GM18907 (cell line): ENCODE results near the gene PRKAR1B.

Experiments used
- ATAC-seq: cut with Tn5 transposase; IDR thresholded peaks from one replicate; pipeline ENCODE4 v1.9.1; 2021; ENCODE audit warnings: mild to moderate bottlenecking, moderate library complexity; ENCODE audit not compliant: unreplicated experiment

Gene PRKAR1B

DNA sequence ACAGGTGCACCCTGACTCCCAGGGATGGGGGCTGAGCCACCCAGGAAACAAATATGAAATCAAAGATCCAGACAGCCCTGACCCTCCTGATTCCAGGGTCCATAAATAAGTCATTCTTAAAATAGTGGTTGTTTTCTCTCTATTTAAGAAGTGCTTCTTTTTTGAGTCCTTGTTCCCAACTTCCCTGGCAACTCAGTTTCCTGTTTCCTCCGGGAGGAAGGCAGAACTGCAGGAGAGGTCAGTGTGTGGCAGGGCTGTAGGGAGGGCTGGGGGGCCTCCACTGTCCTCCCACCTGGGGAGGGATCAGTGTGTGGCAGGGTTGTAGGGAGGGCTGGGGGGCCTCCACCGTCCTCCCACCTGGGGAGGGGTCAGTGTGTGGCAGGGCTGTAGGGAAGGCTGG lies 118.7 kb downstream of the PRKAR1B start:
- ATAC-seq: no peak

DNA sequence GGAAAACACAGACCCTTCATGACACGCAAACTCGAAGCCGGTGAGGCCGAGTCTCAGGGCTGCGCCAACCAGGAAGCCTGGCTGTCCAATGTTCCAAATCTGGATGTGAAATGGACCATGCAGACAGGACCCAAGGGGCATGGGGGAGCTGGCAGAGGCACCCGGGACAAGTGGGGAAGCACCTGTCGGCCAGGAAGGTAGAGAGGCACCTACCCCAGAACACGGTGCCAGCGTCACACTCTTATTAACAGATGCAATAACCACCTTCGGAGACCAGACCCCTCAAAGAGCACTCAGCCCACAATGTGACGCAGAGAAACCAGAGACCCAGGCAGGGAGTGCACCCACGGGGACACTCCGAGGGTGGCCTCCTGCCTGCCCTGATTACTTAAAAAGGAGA lies 119.1 kb downstream of the PRKAR1B start:
- no peak for ATAC-seq

DNA sequence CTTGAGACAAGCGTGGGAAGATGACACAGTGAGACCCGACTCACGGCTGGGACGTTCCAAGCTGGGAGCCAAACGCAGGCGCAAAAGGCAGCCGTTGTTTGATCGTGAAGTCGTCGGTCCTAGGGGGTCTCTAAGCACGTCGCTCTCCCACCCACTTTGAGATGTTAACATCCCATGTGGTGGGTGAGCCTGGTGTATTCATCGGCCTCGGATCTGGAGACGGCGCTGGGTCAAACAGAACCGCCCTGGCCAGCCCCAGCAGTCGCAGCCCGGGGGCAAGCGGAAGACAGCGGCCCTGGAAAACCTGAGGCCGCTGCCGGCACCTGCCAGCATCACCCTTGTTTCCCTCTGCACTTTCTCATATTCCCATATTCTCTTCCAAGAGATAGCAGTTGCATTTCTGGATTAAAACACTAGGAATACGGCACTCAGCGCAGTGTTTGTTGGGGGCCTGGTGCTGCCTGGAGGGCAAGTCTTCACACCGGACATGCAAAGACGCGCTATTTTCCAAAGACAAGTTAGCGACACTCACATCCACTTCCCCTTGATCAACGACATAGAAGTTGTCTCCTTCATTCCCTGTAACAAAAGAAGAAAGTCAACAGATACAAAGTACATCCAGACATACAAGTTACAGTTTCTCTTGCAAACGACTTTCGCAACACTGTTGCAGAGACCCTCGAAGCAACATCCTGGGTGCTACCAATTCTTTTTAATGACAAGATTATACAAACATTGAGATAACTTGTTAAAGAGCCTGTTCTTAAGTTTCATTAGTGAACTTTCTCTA lies 121.2 kb downstream of the PRKAR1B start:
- no peak for ATAC-seq

DNA sequence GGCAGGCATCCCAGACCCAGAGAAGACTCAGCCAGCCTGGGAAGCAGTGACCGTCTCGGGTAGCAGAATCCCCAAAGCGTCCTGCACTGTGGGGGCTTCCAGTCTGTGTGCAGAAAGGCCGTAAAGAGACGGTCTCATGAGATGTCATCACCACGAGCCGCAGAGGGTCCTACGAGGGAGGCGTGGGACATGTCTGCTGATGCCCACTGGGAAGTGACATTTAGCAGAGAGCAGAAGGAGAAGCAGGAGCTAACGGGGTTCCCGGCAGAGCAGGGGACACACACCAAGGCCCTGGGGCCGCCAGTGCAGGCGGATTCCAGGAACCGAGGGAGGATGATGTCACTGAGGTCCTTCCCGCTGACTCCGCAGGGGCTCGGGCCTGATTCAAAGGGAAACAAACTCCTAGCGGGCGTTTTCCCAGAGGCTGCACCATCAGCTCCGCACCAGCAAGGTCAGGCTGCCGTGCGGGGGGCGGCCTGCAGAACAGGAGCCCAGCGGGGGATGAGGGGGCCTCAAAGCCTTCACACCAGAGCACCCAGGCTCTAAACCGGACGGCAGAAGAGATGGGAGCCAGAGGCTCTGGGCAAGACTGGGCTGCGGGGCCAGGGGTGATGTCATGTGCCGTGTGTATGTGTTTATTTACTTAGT lies 122.1 kb downstream of the PRKAR1B start:
- ATAC-seq: no peak

DNA sequence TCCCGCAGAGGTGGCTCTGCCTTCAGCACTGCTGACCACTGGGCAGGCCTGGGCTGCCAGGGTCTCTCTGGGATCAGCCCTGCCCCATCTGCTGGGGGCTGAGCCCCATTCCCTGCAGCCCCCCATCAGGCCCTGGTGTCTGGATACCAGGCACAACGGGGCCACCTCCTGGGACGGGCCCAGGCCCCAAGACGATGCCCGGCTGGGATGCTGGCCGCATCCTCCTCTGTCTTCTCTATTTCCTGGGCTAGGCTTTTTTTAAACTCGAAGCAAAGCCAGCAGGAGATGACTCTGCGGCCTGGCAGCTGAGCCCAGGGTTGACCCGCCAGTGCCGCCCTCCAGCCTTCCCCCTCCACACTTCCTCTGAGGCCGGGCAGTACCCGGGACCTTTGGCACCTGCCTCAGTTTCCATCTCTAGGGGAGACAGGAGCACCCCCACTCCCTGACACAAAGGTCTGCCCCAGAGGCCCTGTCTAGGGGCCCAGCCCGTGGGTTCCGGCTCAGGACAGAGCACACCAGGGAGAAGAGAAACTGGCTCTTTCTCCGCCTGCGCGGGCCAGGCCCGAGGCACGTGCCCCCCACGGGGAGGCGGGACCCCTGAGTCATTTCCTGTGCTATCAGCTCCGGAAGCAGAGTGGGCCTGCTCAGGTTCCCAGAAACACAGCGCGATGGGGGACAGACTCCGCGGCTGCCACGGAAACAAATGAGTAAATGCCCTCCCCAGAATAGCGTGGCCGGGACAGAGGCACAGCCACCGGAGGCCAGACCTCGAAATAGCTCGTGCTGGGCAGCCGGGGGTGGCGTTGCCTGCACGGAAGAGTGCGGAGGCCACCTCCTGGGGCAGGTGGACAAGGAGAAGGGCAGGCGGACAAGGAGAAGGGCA lies 122.8 kb downstream of the PRKAR1B start:
- peak; percentile 71 for ATAC-seq

DNA sequence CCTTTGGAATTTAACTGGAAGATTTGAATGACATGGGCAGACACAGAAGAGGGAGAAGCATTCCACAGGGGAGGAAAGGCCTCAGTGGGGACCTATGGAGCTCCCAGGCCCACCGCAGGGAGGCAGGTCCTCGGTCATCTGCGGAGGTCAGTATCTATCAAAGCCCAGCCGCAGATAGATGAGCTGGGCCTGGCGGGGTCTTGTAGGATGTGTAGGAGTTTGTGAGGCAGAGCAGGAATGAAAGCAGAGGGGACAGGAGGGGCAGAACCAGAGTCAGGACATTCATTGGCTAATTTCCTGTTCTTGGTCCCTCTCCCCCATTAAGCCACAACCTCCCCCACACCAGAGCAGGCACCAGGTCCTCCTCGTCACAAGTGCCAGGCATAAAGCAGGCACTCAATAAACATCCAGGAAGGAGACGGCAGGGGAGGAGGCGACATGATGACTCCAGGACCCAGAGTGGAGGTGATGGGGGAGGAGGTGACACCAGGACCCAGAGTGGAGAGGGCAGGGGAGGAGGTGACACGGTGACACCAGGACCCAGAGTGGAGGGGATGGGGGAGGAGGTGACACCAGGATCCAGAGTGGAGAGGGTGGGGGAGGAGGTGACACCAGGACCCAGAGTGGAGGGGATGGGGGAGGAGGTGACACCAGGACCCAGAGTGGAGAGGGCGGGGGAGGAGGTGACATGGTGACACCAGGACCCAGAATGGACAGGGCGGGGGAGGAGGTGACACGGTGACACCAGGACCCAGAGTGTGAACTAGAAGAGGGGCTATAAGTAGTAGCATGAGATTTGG lies 123.7 kb downstream of the PRKAR1B start:
- ATAC-seq: no peak

DNA sequence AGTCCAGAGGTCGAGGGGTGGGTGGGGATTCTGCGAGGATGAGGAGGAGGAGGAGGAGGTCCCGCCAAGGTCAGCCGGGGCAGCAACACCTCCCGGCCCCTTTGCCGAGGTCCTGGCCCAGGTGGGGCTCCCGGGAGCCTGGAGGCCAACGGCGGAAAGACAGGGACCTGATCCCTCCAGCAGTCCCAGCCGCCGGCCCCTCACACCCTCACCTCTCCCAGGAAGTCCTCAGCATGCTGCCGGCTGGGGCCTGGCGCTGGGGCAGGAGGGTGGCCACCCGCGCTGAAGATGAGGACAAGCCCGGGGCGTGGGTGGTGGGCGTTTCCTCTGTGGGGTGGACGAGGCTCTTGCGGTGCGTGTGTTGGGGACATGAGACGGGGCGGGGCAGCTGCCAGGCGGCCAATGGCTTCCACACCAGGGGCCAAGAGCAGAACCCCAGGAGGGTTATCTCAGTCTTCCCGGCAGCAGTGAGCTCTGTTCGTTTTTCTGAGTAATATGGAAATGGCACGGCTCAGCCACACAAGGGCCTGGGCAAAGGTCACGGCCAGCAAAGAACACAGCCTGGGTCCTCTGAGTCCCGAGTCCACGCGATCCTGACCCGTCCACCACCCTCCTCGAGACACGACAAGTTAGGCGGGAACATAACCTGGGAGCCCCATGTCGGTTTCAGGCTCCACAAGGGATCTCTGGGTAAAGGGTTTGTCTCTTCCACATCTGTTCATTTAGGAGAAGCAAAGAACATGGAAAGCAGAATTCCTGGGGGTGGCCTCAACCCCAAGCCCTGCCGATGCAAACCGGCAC lies 124.5 kb downstream of the PRKAR1B start:
- no peak for ATAC-seq

DNA sequence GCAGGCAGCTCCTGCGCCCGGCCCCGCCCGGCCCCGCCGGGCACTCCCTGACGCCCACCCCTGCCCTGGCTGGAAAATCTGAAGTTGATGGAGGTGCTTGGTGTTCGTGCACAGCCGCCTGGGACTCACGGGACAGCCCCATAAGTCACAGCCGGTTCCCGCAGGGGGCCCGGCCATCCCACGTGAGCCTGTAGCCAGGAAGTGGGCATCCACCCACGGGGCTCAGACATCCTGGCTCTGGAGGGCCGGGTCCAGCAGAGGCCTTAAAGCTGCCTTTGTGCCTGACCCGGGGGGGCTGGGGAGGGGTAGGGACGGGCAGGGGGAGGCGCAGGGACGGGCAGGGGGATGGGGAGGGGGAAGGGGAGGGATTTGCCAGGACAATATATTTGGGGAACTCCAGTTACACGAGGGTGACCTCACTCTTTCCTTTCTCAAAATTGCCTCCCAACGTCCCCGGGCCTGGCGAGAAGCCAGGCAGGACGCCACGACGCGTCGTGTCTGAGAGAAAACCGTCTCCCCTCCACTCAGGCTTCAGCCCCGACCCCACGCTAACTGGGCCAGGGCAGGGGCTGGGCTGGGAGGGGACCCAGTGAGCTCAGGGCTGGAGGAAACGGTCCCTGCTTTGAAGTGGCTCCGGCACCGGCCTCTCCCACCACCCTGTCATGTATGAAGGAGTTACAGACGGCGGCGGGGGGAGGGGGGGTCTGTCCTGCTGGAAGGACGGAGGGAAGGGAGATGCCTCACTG lies 125.3 kb downstream of the PRKAR1B start:
- ATAC-seq: peak; percentile 46

DNA sequence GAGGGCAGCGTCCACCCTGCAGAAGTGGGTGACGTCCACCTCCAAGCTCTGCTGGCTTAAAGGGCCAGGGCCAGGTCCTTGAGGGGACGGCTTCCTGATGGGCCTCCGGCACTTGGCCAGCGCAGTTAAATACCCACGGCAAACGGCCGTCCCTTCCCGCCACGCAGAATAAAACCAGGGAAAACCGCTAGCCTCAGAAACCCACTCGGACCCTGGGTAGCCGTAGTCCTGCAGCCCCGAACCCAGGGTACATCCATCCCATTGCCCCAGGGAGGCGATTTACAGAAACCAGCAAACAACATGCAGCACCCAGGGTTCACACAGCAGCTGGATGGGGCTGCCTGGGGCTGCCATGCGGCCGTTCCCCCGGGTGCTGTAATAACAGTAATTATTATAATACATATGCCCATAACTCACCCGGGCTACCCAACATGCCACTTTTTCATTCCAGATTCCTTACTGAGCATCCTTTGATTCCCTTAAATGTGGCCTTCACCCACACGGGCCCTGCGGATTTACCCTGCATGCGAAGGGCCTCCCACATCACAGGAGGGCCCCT lies 126.0 kb downstream of the PRKAR1B start:
- no peak for ATAC-seq

DNA sequence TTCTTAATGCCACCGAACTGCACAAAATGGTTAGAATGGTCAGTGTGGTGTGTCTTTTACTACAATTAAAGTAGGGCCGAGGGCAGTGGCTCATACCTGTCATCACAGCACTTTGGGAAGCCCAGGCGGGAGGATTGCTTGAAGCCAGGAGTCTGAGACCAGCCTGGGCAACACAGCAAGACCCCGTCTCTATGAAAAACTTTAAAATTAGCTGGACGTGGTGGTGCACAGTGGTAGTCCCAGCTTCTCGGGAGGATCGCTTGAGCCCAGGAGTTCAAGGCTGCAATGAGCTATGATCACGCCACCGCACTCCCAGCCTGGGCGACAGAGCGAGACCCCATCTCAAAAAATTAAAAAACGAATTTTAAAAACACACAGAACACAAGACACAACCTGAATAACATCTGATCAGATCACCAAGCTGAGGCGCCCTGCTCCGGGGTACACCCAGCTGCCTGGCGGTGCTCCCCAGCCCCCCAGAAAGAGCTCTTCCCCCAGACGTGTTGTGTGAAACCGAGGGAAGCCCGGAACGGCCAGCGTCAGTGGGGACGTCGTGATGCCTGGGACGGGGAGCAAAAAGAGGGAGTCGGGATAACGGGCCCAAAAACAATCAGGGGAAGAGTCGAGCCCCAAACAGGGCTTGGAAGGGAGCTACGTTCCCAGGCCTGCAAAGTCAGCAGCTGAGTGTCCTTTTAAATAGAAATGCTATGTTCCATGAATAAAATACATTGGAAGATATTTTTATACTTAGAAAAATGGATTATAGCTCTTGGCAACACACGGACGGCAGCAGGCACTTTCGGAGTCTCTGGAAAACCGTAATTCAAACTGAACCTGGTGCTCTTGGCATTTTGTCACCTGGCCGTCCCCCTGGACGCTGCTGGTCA lies 126.7 kb downstream of the PRKAR1B start:
- no peak for ATAC-seq

DNA sequence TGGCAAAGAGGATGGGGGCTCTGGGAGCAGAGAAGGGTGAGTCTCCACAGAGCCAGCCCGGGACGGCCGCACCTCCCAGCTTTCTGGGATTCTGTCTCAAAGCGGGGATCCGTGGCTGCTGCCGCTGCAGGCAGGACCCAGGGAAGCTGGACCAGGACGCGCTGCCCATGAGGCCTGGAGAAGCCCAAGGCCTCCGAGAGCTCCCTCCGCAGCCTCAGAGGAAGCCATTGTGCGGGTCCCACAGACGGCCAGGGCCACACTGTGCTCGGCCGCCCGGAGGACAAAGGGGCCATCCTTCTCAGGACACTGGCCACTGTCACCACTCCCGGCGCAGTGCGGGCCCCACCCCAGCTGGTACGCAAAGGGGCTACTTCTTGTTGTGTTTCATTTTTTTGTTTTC lies 128.2 kb downstream of the PRKAR1B start:
- ATAC-seq: no peak

DNA sequence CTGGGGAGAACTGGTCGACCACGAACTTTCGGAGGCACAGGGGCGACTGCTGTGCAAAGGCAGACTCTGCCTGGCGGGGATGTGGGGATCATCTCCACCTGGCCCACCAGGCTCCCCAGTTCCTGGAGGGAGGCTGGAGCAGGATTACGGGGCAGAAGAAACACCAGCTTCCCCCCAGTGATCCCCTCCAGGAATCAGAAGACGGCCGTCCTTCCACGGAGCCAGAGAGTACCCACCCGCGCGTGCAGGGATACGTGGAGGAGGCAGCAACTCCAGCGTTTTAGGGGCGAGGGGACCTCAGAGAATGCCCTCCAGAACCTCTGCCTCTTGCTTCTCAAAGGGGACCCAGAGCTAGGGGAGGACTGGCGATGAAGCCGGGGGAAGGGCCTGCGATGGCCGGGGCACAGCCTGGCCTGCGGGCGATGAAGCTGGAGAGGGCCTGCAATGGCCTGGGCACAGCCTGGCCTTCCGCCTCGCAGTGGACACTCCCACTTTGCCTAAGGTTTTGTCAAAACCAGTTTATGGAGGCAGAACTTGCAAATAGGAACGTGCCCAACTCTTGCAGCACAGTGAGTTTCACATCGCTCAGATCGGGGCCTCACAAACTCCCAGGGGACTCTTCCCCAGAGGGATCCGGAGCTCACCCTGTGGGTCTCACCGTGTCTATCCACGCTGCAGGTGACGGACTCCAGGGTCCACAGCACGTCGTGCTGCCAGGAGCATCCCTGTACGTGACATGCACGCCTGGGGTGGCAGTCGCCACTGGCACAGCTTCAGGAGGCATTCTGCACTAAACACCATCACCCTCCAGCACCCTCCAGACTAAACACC lies 129.5 kb downstream of the PRKAR1B start:
- ATAC-seq: no peak

DNA sequence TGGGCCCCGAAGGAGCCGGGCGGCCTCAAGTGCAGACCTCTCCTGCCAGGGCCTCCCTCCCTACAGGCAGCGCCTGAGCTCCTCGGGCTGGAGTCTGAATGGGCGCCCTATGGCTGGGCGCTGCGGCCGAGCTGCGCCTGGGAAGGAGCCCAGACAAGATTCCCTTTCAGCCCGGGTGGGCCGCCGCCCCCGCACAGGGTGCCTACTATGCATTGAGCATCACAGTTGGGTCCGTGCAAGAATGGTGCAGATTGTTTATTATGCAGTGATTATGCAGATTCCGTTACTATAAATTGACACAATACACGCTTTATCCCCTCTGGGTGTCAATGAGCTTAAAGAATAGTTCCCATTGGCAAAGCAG lies 130.3 kb downstream of the PRKAR1B start:
- ATAC-seq: no peak

DNA sequence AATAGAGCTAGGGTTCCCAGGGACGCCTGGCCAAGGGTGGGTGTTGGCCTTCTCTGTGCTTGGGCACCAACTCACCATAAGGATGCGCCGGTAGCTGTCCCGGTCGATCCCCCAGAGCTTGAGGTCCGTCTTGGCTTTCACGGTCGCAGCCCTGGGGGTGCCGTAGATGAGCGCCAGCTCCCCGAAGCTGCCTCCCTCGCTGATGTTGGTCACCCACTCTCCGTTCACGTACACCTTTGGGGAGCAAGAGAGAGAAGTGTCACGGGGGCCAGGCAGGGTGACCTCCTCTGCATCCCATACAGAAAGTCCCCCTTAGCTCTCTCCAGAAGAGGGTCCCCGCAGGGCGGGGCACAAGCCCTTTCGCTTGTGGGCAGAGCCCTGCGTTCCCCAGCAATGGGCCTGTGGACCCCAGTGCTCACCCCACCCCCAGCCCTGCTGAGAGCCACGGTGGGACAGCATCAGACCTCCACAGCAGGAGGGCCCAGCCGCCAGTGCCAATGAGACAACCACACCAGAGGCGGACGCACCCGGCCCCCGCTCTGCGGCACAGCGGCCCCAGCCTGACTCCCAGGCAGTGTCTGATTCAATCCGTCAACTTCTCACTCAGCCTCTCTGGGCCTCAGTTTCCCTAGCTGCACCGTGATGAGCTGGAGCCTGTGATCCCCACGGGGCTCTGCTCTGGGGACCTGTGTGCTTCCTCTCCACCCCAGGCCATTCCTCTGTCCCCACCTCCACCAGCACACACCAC lies 130.8 kb downstream of the PRKAR1B start:
- ATAC-seq: no peak

DNA sequence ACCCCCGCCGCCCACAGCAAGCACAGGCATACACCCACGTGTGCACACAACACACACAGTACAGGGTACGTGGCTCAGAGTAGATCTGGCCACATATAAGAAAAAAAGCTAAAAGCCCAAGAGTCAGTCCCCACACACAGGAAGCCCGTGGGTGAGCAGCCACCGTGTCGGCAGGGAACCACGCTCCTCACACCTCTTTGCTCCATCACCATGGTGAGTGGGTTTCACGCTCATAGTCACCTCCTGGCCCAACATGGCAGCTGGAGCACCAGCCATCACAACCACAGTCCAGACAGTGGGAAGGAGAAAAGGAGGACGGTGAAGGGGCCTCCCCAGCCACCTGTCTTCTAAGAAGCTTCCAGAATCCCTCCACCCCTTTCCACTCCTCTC lies 131.5 kb downstream of the PRKAR1B start:
- no peak for ATAC-seq

DNA sequence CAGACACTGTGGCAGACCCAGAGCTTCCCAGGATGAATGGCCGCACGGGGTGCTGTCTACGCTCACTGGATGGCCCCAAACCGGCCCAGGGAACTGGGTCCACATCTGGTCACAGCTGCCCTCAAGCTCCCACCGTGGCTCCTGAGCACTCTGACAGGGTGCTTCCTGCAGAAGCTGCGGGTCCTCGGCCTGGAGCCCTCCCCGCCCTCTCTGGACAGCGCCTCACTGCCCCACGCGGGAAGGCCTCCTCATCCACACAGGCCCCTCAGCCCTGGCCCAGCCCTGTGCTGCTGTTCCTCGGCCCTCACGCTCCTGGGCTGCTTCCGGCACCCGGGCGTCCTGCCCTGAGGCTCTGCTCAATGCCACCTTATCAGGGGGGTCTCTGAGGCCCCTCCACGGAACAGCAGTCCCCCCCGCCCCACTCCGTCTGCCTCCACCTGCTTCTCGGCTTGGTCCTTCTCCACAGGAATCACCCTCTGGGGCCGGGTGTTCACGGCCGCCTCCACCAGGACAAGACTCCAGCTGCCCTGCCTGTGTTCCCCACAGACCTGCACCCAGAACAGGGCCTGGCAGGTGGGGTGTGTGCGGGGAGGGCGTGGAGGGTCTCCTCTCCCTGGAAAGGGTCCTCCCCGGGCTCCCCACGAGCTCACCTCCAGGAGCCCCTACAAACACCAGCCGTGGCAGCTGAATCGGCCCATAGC lies 132.0 kb downstream of the PRKAR1B start:
- ATAC-seq: no peak
